ENCODE results near the gene KLHL35.
A peak's percentile ranks its signal among the peaks of the same experiment; 100 is the strongest.

The KLHL35 gene

DNA sequence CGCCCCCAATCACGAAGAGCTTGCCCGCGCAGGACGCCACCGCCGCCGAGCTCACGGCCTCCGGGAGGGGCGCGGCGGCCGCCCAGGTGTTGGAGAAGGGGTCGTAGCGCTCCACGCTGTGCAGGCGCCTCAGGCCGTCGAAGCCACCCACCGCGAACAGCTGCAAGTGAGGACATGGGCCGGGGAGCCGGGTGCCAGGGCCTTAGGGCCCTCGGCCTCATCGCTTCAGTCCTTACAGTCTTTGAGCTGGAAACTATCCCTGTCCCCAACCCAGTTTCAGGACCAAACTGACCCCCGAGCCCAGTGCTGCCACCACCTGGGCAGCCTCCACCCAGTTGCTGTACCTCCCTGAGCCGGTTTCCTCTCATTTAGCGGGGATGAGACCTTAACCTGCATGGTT is 7.6 kb downstream of the KLHL35 start:
- TF ChIP-seq, protein P1, sequence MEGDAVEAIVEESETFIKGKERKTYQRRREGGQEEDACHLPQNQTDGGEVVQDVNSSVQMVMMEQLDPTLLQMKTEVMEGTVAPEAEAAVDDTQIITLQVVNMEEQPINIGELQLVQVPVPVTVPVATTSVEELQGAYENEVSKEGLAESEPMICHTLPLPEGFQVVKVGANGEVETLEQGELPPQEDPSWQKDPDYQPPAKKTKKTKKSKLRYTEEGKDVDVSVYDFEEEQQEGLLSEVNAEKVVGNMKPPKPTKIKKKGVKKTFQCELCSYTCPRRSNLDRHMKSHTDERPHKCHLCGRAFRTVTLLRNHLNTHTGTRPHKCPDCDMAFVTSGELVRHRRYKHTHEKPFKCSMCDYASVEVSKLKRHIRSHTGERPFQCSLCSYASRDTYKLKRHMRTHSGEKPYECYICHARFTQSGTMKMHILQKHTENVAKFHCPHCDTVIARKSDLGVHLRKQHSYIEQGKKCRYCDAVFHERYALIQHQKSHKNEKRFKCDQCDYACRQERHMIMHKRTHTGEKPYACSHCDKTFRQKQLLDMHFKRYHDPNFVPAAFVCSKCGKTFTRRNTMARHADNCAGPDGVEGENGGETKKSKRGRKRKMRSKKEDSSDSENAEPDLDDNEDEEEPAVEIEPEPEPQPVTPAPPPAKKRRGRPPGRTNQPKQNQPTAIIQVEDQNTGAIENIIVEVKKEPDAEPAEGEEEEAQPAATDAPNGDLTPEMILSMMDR (conservative IDR thresholded peaks at IDR 0.05; ENCODE audit: control insufficient read depth, insufficient read depth, low read depth, low read length), result peak; percentile 25
- H3K4me3 ChIP-seq (ENCODE audit: control insufficient read depth, low read depth, low read length), result no peak overlapping the region
- DNase-seq (ENCODE audit: low read depth), result no peak

DNA sequence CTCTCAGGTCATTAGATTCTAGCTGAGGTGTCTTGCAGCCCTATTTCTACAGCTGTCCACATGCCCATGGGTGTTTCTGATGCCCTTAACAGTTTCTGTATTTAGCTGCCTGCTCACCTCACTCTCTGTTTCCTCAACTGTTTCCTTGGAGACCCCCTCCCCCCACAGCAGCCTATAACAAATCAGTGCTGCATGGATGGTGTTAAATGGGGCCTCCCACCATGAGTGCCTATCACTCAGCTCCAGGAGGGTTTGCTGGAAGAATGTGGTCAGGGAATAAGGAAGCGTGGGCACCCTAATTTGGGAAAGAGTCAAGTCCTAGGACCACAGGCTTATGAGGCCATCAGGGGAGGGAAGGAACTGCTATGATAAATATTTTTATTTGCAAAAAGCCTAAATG is 8.6 kb downstream of the KLHL35 start:
- H3K4me3 ChIP-seq (ENCODE audit: control insufficient read depth, low read depth, low read length), result no peak overlapping the region
- no peak for DNase-seq (ENCODE audit: low read depth)
- TF ChIP-seq, protein P1 (conservative IDR thresholded peaks at IDR 0.05; ENCODE audit: control insufficient read depth, insufficient read depth, low read depth, low read length), result no peak

DNA sequence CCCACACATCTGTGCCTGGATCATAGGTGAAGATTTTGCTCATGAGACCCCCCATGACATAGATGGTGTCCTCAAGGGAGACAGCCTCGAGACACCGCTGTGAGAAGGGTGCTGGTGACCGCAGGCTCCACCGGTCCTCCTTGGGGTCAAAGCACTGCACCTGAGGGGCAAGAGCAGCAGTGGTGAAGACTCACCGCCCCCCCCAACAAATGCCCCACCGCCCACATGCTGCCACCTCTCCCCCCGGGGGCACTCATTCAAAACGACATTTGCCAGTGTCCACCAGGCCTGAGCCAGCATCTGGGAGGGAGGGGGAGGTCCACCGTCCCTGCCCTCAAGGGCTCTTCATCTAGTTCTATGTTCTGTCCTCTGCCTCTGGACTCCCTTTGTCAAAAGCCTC is 9.3 kb downstream of the KLHL35 start:
- TF ChIP-seq, protein P1 (conservative IDR thresholded peaks at IDR 0.05; ENCODE audit: control insufficient read depth, insufficient read depth, low read depth, low read length), result no peak
- DNase-seq (ENCODE audit: low read depth), result no peak
- no peak overlapping the region for H3K4me3 ChIP-seq (ENCODE audit: control insufficient read depth, low read depth, low read length)

DNA sequence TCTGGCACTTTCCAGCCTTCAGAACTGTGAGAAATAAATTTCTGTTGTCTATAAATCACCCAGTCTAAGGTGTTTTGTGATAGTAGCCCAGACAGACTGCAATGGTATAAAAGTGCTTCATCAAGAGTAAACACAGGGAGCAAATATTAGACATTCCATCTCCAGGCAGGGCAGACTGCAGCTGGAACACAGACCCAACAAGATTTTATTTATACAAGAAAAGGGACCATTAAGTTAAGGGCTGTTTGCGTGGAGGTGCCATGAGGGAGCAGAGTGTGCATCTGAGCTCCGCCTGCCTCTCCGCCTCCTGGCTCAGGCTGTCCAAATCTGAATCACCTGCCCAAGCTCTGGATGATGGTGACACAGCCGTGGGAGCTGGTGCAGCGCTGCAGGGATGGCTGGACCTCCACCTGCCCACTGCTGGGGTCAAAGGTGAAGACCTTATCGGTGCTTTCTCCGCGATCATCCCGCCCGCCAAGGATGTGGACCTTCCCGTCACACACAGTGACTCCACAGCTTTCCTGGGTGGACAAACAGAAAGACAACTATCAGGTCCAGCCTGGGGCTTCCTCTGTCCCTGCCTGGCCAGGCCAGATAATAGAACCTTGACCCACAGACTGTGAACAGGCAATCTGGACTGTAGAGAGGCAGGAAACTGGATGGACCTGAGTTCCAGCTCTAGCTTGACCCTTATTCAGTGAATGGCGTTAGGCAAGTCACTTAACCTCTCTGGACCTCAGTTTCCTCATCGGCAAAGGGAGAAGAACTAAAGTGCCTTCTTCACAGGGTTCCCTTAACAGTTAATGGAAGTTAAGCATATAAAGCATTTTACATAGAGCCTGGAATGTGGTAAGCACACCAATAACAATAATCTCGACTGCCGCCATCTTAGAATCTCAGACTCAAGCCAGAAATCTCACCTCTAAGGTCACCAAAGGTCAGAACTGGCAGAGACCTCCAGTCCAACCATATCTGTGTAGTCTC is 10.5 kb downstream of the KLHL35 start:
- TF ChIP-seq, protein P1 (conservative IDR thresholded peaks at IDR 0.05; ENCODE audit: control insufficient read depth, insufficient read depth, low read depth, low read length), result no peak
- no peak overlapping the region for H3K4me3 ChIP-seq (ENCODE audit: control insufficient read depth, low read depth, low read length)
- DNase-seq (ENCODE audit: low read depth), result no peak

DNA sequence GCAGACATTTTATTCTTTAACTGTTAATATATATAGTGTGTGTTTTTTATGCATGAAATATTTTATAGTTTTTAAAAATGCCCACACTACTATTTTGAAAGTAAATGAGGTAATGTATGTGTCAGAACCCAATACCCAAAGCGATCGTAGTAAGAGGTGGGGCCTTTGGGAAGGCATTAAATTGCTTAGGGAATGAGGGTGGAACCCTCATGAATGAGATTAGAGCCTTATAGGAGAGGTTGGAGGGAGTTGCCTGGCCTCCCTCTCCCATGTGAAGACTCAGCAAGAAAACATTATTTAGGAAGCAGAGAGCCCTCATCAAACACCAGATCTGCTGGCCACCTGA is 11.1 kb downstream of the KLHL35 start:
- no peak overlapping the region for H3K4me3 ChIP-seq (ENCODE audit: control insufficient read depth, low read depth, low read length)
- DNase-seq (ENCODE audit: low read depth), result no peak
- TF ChIP-seq, protein P1 (conservative IDR thresholded peaks at IDR 0.05; ENCODE audit: control insufficient read depth, insufficient read depth, low read depth, low read length), result no peak

DNA sequence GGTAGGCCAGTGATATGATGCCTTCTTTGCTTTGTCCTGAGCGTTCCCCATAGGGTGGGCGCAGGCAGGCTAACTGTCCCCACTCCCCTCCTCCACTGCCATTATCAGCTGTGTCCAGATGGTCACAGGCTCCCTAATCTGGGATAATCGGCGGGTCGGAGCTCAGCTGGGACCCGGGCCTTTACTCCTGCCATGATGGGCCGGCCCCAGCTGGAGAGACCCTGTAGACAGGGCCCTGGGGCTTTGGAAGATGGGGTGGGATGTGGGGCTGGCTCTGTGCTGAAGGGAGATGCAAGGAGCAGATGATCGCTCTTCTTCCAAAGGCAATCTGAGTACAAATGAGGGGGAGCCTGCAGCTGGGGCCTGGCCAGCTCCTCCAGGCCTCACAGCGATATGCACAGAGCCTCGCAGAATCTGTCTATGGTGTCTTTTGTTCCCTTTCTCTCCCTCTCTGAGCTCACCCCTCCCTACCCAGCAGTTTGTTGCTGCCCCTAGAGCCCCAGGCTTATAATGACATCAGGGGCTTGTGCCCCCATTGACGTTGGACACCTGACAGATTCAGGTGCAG is 11.9 kb downstream of the KLHL35 start:
- TF ChIP-seq, protein P1 (conservative IDR thresholded peaks at IDR 0.05; ENCODE audit: control insufficient read depth, insufficient read depth, low read depth, low read length), result no peak
- DNase-seq (ENCODE audit: low read depth), result no peak
- no peak overlapping the region for H3K4me3 ChIP-seq (ENCODE audit: control insufficient read depth, low read depth, low read length)

All from fibroblast of mammary gland (primary cell).